Stimulated activated CD8-positive, alpha-beta memory T cell treated with anti-CD3 and anti-CD28 coated beads, Interleukin-12 subunit alpha, Interleukin-12 subunit beta, amount 100 ng/mL, for 4 hours (primary cell): Measurements from ENCODE around the gene KDM3B.

Experiments used
- DNase-seq: peaks from one replicate; pipeline ENCODE4 v3.0.0-alpha.2; 2020; ENCODE audit warnings: low read depth

Gene KDM3B

GRCh38 chr5:138349852-138350562 is 2.5 kb upstream of the KDM3B start:
- no peak for DNase-seq

- DNase-seq, result no peak
These were observed 2.0 kb upstream of the KDM3B start for GRCh38 chr5:138350563-138350890.

- DNase-seq, result no peak
These were observed 1.4 kb upstream of the KDM3B start for GRCh38 chr5:138351056-138351455.

GRCh38 chr5:138351517-138351916 is 968 bp upstream of the KDM3B start:
- no peak for DNase-seq

- peak; percentile 57 for DNase-seq
These were observed 456 bp downstream of the KDM3B start for GRCh38 chr5:138352722-138353559.

- peak; percentile 25 for DNase-seq
These were observed 1.1 kb downstream of the KDM3B start for GRCh38 chr5:138353560-138354080.

GRCh38 chr5:138354387-138354786 is 1.9 kb downstream of the KDM3B start:
- no peak for DNase-seq

- DNase-seq, result no peak
These were observed 2.5 kb downstream of the KDM3B start for GRCh38 chr5:138354926-138355378.

- DNase-seq, result no peak
These were observed 7.1 kb downstream of the KDM3B start for GRCh38 chr5:138359621-138360020.

GRCh38 chr5:138360941-138361452 is 8.5 kb downstream of the KDM3B start:
- DNase-seq, result no peak

- no peak for DNase-seq
These were observed 12.1 kb downstream of the KDM3B start for GRCh38 chr5:138364576-138364975.

GRCh38 chr5:138366632-138367382 is 14.3 kb downstream of the KDM3B start:
- no peak for DNase-seq

- no peak for DNase-seq
These were observed 16.8 kb downstream of the KDM3B start for GRCh38 chr5:138369261-138369660.

- DNase-seq, result no peak
These were observed 17.2 kb downstream of the KDM3B start for GRCh38 chr5:138369706-138370105.

- no peak for DNase-seq
These were observed 18.1 kb downstream of the KDM3B start for GRCh38 chr5:138370537-138370936.

GRCh38 chr5:138371454-138371853 is 19.0 kb downstream of the KDM3B start:
- no peak for DNase-seq

GRCh38 chr5:138372225-138372624 is 19.7 kb downstream of the KDM3B start:
- DNase-seq, result no peak

GRCh38 chr5:138372653-138373052 is 20.2 kb downstream of the KDM3B start:
- no peak for DNase-seq

- no peak for DNase-seq
These were observed 29.9 kb downstream of the KDM3B start for GRCh38 chr5:138382347-138382746.

GRCh38 chr5:138385660-138386059 is 33.2 kb downstream of the KDM3B start:
- DNase-seq, result no peak

GRCh38 chr5:138386290-138386689 is 33.8 kb downstream of the KDM3B start:
- no peak for DNase-seq

- no peak for DNase-seq
These were observed 36.8 kb downstream of the KDM3B start for GRCh38 chr5:138389332-138389731.
